Measurements from ENCODE around the gene ADGRL4.

GRCh38 chr1:78864175-78864574 is 142.4 kb downstream of the ADGRL4 start:
- no peak for TF ChIP-seq KDM5A (IDR thresholded peaks at IDR 0.05)
- no peak for TF ChIP-seq CTCF (IDR thresholded peaks at IDR 0.05)
- TF ChIP-seq ZNF302 (CRISPR knock-in tag; IDR thresholded peaks at IDR 0.05) = no peak
- no peak for TF ChIP-seq REST (IDR thresholded peaks at IDR 0.05)
- TF ChIP-seq HDAC2 (IDR thresholded peaks at IDR 0.05) = no peak
- no peak for TF ChIP-seq EHMT2 (IDR thresholded peaks at IDR 0.05; ENCODE audit: low read depth)
- no peak for TF ChIP-seq CBX2 (IDR thresholded peaks at IDR 0.05; ENCODE audit: borderline replicate concordance, low read depth)
- no peak for TF ChIP-seq KDM1A (IDR thresholded peaks at IDR 0.05; ENCODE audit: low read depth)
- no peak for TF ChIP-seq TFCP2L1 (CRISPR knock-in tag; IDR thresholded peaks at IDR 0.05)
- TF ChIP-seq RAD21 (conservative IDR thresholded peaks at IDR 0.05 in 1 of 2, IDR thresholded peaks at IDR 0.05 in 1 of 2) = no peak

All from A549 (cell line).